Suprapubic skin (tissue), 4 donors: ENCODE results near the gene CHAC1.

Source experiments
- CTCF ChIP-seq, 2 donors: fragments of 200-600 bp in 1 of 2; fragments of 450-650 bp in 1 of 2; sonication (generic) in 1 of 2; IDR thresholded peaks; one replicate each; pipeline ENCODE4 v1.5.1; 2016 to 2019; ENCODE audit warnings: antibody characterized with exemption in 2 of 2, mild to moderate bottlenecking in 1 of 2, moderate library complexity in 1 of 2
- EP300 ChIP-seq: sonication (generic); formaldehyde crosslinking; IDR thresholded peaks from one replicate; pipeline ENCODE4 v1.6.1; 2017; ENCODE audit warnings: antibody characterized with exemption
- POLR2AphosphoS5 ChIP-seq, 3 donors: sonication (generic); formaldehyde crosslinking; IDR thresholded peaks; one replicate each; pipeline ENCODE4 v1.6.1; 2017; ENCODE audit warnings: antibody characterized with exemption in 3 of 3

GRCh38 chr15:40941068-40941527 is 12.2 kb upstream of the CHAC1 start:
- TF ChIP-seq CTCF (IDR thresholded peaks at IDR 0.05) (no peak), EP300 (no peak), POLR2AphosphoS5 (IDR thresholded peaks at IDR 0.05) (no peak)
